BE2C (cell line): ENCODE results near the gene JARID2.

ENCODE experiments used
- DNase-seq: peaks from one replicate; pipeline ENCODE4 v3.0.0-alpha.2; 2020
- H3K27me3 ChIP-seq: fragments of 250-450 bp; sonication (Bioruptor Pico); 2 replicates; pipeline ENCODE4 v1.5.1; 2020; ENCODE audit warnings: mild to moderate bottlenecking
- H3K36me3 ChIP-seq: fragments of 250-450 bp; sonication (Bioruptor Pico); 2 replicates; pipeline ENCODE4 v1.5.1; 2020; ENCODE audit warnings: mild to moderate bottlenecking
- H3K4me1 ChIP-seq: fragments of 250-450 bp; sonication (Bioruptor Pico); 2 replicates; pipeline ENCODE4 v1.5.1; 2020
- H3K4me3 ChIP-seq: 2 replicates; pipeline ENCODE4 v1.5.1; 2011; ENCODE audit warnings: low read depth, low read length
- H3K9me3 ChIP-seq: fragments of 250-450 bp; sonication (Bioruptor Pico); 2 replicates; pipeline ENCODE4 v1.5.1; 2020
- TF ChIP-seq, protein P1 (sequence below): IDR thresholded peaks from 2 replicates; pipeline ENCODE4 v1.5.1; 2012; ENCODE audit warnings: mild to moderate bottlenecking, low read depth, low read length

JARID2 gene

DNA sequence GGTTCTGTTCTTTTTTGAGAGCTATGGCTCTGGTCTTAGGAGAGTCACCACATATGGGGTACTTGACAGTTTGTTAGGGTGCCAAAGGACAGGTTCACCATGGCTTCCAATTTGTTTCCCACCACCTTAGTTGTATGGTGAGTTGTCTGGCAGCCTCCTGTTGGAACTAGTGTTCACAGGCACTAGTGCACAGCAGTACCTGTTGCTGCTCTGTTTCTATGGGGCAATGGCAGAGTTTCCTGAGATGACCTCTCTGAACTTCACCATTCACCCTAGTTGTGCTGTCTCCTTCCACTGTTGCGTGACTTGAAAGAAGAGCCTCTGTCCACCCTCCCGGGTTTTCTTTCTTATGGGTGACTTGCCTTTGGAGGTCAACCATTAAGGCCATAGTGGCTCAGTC, 129.1 kb downstream of the JARID2 start:
- Histone ChIP-seq H3K36me3 (peaks cover 7% of the 10 kb centered on the region; the same call in 1 of the 2 replicates), H3K4me3 (no peak overlapping the region), H3K9me3 (no peaks in the 10 kb centered on the region), H3K27me3 (no peaks in the 10 kb centered on the region), H3K4me1 (peaks cover 18% of the 10 kb centered on the region)
- no peak for DNase-seq
- TF ChIP-seq, protein P1, sequence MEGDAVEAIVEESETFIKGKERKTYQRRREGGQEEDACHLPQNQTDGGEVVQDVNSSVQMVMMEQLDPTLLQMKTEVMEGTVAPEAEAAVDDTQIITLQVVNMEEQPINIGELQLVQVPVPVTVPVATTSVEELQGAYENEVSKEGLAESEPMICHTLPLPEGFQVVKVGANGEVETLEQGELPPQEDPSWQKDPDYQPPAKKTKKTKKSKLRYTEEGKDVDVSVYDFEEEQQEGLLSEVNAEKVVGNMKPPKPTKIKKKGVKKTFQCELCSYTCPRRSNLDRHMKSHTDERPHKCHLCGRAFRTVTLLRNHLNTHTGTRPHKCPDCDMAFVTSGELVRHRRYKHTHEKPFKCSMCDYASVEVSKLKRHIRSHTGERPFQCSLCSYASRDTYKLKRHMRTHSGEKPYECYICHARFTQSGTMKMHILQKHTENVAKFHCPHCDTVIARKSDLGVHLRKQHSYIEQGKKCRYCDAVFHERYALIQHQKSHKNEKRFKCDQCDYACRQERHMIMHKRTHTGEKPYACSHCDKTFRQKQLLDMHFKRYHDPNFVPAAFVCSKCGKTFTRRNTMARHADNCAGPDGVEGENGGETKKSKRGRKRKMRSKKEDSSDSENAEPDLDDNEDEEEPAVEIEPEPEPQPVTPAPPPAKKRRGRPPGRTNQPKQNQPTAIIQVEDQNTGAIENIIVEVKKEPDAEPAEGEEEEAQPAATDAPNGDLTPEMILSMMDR: no peak

DNA sequence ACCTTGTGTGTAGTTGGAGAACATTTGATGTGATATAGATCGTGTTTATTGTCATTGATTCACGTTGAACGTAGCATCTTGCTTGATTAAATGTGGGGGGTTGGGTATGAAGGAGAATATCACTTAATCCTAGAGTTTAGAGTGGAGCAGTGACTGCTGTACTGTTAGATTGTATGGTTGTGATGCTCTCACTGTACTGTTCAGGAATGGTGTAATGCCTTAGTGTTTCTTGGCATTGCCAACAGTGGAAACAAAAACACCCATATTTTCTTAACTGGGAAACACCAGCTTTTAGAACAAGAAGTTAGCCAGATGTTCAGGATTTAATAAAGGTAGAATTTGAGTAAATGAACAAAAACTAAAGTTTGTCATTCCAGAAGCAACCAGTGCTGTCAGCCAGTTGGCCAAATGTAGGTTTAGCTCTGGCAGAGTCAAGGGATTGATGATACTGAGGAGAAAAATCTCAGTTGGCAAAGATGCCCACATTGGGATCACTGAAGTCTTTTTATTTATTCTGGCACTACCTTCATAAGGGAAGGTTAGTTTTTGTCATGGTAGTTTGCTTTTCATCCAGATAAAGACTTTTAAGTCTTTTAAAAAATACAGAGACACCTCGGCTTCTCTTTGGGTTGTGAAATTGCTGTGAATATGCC, 129.9 kb downstream of the JARID2 start:
- Histone ChIP-seq H3K9me3 (no peaks in the 10 kb centered on the region), H3K4me1 (peaks cover 13% of the 10 kb centered on the region; the same call in 1 of the 2 replicates), H3K27me3 (no peaks in the 10 kb centered on the region), H3K36me3 (peaks cover 7% of the 10 kb centered on the region; the same call in 1 of the 2 replicates), H3K4me3 (no peak overlapping the region)
- no peak for DNase-seq
- TF ChIP-seq, protein P1: no peak

DNA sequence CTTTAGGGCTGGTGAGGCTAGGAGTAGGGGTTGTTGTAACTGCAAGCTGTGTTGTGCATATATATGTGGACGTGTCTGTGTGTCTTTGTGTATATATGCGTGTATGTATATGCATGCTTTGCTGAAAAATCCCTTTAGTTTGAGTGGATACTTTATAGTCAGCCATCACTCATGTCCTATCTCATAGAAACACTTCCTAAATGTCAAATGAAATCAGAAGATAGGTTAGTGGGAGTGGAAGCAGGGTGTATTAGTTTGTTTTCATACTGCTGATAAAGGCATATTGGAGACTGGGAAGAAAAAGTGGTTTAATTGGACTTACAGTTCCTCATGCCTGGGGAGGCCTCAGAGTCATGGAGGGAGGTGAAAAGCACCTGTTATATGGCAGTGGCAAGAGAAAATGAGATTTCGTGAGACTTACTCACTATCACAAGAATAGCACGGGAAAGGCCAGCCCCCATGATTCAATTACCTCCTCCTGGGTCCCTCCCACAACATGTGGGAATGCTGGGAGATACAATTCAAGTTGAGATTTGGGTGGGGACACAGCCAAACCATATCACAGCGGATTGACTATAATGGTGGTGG, 131.1 kb downstream of the JARID2 start:
- Histone ChIP-seq H3K4me1 (peaks cover 14% of the 10 kb centered on the region), H3K27me3 (no peaks in the 10 kb centered on the region), H3K4me3 (no peak overlapping the region), H3K9me3 (no peaks in the 10 kb centered on the region), H3K36me3 (peaks cover 7% of the 10 kb centered on the region; the same call in 1 of the 2 replicates)
- TF ChIP-seq, protein P1: no peak
- no peak for DNase-seq

DNA sequence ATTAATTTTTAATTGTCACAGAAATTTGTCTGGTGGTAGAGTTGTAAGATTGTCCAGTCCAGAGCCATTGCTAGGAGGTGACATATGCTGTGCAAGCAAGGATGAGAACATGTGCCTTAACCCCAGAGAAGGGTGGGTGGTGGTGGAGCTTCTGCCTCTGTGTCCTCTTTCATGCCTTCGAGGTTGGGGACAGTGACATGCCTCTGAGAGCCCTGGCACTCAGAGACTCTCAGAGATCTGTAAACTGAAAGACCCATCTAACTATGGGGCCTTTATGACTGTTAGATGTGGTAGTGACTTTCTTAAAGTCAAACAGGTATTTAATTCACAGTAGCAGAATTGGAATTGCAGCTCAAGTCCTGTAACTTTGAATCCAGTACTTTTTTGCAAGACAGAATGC, 132.4 kb downstream of the JARID2 start:
- no peaks in the 10 kb centered on the region for H3K9me3 ChIP-seq
- H3K27me3 ChIP-seq: no peaks in the 10 kb centered on the region
- no peak for DNase-seq
- peaks cover 7% of the 10 kb centered on the region; the same call in 1 of the 2 replicates for H3K36me3 ChIP-seq
- H3K4me3 ChIP-seq: no peak overlapping the region
- TF ChIP-seq, protein P1: no peak
- H3K4me1 ChIP-seq: peaks cover 19% of the 10 kb centered on the region

DNA sequence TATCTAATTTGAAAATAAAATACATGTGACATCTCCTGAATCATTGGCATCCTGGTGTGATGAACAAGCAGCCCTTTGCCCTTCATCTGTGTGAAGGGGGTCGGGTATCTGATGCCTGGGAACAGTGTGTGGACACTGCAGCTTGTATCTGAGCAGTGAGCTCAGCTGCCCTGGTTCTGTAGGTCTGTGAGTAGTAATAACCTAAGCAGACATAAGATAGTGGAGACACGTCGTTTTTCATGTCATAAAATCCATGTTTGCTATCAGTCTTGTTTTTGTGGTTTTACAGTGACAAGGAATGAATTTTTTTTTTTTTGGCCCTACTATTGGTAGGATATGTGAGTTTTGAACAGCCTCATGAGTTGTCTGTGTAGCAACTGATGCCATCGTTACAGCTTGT, 133.0 kb downstream of the JARID2 start:
- DNase-seq: peak; percentile 32
- no peak overlapping the region for H3K4me3 ChIP-seq
- peaks cover 7% of the 10 kb centered on the region; the same call in 1 of the 2 replicates for H3K36me3 ChIP-seq
- no peaks in the 10 kb centered on the region for H3K27me3 ChIP-seq
- no peaks in the 10 kb centered on the region for H3K9me3 ChIP-seq
- TF ChIP-seq, protein P1: no peak
- peaks cover 19% of the 10 kb centered on the region for H3K4me1 ChIP-seq

DNA sequence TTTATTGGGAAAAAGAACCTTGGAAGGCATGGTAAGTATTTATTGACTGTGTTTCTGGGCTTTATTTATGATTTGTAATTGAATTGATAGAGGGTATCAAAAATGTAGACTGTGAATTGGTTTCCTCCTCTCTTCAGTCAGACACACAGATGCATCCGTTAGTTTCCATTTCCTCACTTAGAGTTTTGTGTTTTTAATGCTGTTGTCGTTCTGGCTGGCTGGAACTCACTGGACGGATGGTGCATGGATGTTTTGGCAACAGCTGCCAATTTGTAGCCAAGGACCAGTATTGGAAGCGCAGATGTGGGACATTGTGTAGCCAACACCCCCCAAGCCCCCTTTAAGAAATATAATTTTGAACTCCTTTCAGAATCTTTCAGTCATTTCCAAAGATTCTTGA, 134.5 kb downstream of the JARID2 start:
- peaks cover 22% of the 10 kb centered on the region for H3K4me1 ChIP-seq
- H3K27me3 ChIP-seq: no peaks in the 10 kb centered on the region
- DNase-seq: no peak
- H3K9me3 ChIP-seq: no peaks in the 10 kb centered on the region
- TF ChIP-seq, protein P1: no peak
- no peak overlapping the region for H3K4me3 ChIP-seq
- no peaks in the 10 kb centered on the region; the same call in 1 of the 2 replicates for H3K36me3 ChIP-seq
